ENCODE measurements around the gene RPS6KA6.

GRCh38 chrX:84175274-84175673 is 12.7 kb downstream of the RPS6KA6 start:
- no peak for TF ChIP-seq TARDBP (IDR thresholded peaks at IDR 0.05)
- no peak for TF ChIP-seq SP1 (IDR thresholded peaks at IDR 0.05)

Data from HEK293T (cell line).